Epithelial cell of esophagus (primary cell): Measurements from ENCODE around the gene CACNA2D2.

ENCODE experiments used
- DNase-seq: peaks from one replicate; pipeline ENCODE4 v3.0.0; 2010; ENCODE audit warnings: low read depth
- H3K4me3 ChIP-seq: 2 replicates; pipeline ENCODE4 v1.5.1; 2011; ENCODE audit warnings: mild to moderate bottlenecking, low read length, control low read depth
- TF ChIP-seq, protein P1 (sequence below): IDR thresholded peaks from 2 replicates; pipeline ENCODE4 v1.5.1; 2011; ENCODE audit warnings: low read depth, mild to moderate bottlenecking, low read length, control low read depth, inconsistent platforms; ENCODE audit not compliant: insufficient read depth; ENCODE audit errors: missing control alignments

The CACNA2D2 gene

DNA sequence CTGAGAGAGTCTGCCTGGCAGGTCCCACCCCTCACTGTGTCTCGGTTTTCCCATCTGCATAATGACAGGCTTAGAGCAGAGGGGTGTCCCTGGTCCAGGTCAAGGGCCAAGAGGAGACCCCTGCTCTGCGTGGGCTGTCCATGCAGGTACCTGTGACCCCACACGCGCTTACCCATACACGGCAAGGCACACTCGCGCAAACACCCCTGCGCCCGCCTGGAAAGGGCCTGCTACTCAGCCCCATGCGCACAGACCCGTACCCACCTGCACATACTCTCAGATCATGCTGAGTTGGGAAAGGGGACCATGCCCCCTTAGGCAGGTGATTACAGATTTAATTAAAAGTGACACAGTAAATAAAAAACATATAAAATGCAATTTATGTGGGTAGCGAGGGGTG, 120.7 kb downstream of the CACNA2D2 start:
- TF ChIP-seq, protein P1, sequence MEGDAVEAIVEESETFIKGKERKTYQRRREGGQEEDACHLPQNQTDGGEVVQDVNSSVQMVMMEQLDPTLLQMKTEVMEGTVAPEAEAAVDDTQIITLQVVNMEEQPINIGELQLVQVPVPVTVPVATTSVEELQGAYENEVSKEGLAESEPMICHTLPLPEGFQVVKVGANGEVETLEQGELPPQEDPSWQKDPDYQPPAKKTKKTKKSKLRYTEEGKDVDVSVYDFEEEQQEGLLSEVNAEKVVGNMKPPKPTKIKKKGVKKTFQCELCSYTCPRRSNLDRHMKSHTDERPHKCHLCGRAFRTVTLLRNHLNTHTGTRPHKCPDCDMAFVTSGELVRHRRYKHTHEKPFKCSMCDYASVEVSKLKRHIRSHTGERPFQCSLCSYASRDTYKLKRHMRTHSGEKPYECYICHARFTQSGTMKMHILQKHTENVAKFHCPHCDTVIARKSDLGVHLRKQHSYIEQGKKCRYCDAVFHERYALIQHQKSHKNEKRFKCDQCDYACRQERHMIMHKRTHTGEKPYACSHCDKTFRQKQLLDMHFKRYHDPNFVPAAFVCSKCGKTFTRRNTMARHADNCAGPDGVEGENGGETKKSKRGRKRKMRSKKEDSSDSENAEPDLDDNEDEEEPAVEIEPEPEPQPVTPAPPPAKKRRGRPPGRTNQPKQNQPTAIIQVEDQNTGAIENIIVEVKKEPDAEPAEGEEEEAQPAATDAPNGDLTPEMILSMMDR, result no peak
- H3K4me3 ChIP-seq, result no peak overlapping the region
- DNase-seq, result no peak

DNA sequence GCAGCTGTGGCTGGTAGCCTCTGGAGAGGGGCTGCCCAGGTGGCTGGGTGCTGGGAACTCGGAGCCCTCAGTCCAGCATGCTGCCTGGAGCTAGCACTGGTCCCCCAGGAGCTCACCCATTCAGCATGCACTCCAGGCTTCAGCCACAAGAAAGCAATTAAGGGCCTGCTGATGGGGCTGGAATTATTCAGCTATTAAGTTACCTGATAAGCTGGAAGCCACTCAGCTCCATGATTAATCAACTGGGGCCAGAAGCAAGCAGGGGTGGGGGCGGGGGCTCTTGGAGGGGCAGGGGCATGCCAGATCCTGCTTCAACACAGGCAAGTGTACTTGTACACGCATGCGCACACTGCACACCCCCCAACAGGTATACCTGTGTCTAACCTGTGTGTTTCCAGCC, 122.1 kb downstream of the CACNA2D2 start:
- no peak overlapping the region for H3K4me3 ChIP-seq
- peak; percentile 29 for DNase-seq
- TF ChIP-seq, protein P1, result no peak

DNA sequence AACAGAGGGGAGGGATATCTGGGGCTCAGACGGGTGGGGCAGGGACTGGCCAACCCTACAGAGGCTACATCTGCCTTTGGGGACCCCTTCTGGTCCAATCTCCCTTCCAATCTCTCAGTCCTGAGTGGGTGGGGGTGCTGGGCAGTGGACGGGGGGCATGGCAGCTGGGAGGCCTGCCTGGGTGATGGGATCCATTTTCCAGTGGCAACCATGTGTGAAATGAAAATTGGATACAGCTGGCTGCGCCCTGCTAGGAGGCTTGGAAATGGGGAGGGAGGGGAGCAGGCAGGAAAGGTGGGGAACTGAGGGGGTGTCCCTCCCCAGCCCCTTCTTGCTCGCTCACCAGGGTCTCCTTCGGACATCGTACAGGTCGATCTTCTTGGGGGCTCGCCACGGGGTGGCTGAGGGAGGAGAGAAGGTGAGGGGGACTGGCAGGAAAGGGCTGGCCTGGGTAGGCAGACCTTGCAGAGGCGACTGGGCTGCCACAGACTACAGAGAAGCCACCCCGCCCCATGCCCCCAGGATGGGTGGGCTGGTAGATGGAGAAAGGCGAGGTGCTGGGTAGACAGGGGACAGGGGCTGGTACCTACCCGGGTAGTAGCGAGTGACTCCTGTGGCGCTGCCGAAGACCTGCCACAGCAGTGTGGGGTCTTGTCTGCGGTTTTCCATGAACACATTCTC, 122.9 kb downstream of the CACNA2D2 start:
- DNase-seq, result no peak
- TF ChIP-seq, protein P1, result no peak
- no peak overlapping the region for H3K4me3 ChIP-seq

DNA sequence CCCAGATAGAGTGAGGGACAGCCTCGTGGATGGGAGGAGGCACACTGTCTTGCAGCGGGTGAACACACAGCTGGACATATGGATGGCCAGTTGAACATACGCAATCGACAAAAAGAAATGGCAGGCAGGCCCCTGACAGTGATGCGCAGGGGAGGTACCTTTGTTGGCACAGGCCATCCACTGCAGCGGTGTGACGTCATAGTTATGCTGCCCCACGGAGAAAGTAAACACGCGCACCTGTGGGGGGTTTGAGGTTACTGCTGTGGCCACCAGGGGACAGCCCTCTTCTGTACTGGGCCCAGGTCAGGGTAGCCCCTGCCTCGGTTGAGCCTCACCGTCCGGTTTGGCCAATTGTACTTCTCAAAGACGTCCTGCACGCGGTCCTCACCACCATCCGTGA, 124.7 kb downstream of the CACNA2D2 start:
- H3K4me3 ChIP-seq, result no peak overlapping the region
- no peak for DNase-seq
- TF ChIP-seq, protein P1, result no peak

DNA sequence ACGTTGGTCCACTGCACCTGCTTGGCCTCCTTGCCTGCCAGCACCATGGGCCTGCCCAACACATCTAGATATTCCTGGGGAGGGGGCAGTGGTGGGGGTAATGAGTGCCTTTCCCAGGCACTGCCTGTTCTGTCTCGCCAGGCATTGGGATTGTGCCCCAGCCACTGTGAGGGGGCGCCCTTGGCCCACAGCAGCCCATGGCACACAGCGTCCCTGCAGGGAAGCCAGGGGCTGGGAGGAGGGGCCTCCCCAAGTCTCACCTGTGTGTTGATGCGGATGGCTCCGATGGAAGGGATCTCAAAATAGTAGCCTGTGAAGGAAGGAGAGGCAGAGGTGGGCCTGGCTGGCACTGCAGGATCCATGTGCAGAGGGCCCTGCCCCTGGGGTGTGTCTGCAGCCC, 125.4 kb downstream of the CACNA2D2 start:
- H3K4me3 ChIP-seq, result no peak overlapping the region
- TF ChIP-seq, protein P1, result no peak

DNA sequence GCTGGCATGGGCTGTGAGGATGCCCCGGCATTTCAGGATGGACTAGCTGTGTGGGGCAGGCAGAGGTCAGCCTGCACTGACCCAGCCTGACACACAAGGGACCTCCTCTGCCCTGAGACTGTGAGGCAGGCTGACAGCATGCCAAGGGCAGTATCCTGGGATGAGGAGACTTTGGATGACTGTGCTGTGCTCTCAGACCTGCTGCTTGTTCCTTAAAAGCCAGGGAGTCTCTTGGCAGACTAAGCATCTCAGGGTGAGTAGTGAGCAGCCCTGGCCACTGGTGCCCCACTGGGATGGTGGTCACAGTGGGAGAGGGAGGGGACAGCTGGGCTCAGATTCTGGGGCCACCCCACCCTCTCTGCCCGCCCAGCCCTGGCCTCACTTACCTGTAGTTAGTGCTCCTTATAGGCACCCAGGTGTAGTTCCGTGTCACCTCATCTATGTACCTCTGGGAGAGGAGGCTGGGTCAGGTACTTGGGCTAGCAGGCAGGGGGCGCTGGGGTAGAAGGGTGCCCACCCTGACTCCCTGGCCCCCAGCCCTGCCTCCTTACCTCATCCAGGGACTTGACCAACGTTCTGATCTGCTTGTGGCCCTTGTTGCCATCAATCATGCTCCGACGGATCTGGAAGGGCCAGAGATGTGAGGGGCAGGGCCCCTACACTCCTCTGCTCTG, 128.0 kb downstream of the CACNA2D2 start:
- TF ChIP-seq, protein P1, result no peak
- no peak for DNase-seq
- no peak overlapping the region for H3K4me3 ChIP-seq

More for the DNA sequence above, 125.4 kb downstream of the CACNA2D2 start:
- no peak for DNase-seq
